GM19395 (cell line): ENCODE results near the gene WDR27.

Experiments used
- ATAC-seq: cut with Tn5 transposase; IDR thresholded peaks from one replicate; pipeline ENCODE4 v1.9.1; 2021; ENCODE audit warnings: mild to moderate bottlenecking, moderate library complexity; ENCODE audit not compliant: unreplicated experiment

Gene WDR27

GRCh38 chr6:169641461-169642085 lies 60.3 kb downstream of the WDR27 start:
- ATAC-seq = no peak

- no peak for ATAC-seq
Observed at GRCh38 chr6:169640983-169641382, 60.8 kb downstream of the WDR27 start.

GRCh38 chr6:169640351-169640852 lies 61.4 kb downstream of the WDR27 start:
- ATAC-seq = no peak

- ATAC-seq = no peak
Observed at GRCh38 chr6:169639653-169640278, 62.1 kb downstream of the WDR27 start.

- ATAC-seq = no peak
Observed at GRCh38 chr6:169638915-169639314, 62.9 kb downstream of the WDR27 start.

GRCh38 chr6:169638388-169638787 lies 63.4 kb downstream of the WDR27 start:
- no peak for ATAC-seq

- ATAC-seq = no peak
Observed at GRCh38 chr6:169635345-169635744, 66.5 kb downstream of the WDR27 start.

GRCh38 chr6:169632841-169633240 lies 69.0 kb downstream of the WDR27 start:
- ATAC-seq = no peak

GRCh38 chr6:169629256-169629655 lies 72.6 kb downstream of the WDR27 start:
- ATAC-seq = no peak

- no peak for ATAC-seq
Observed at GRCh38 chr6:169627736-169628607, 73.9 kb downstream of the WDR27 start.

- no peak for ATAC-seq
Observed at GRCh38 chr6:169626649-169627048, 75.2 kb downstream of the WDR27 start.

GRCh38 chr6:169626169-169626568 lies 75.7 kb downstream of the WDR27 start:
- ATAC-seq = no peak

- no peak for ATAC-seq
Observed at GRCh38 chr6:169625376-169625775, 76.5 kb downstream of the WDR27 start.

GRCh38 chr6:169624785-169625184 lies 77.0 kb downstream of the WDR27 start:
- ATAC-seq = no peak

GRCh38 chr6:169623975-169624374 lies 77.9 kb downstream of the WDR27 start:
- no peak for ATAC-seq

GRCh38 chr6:169623343-169623742 lies 78.5 kb downstream of the WDR27 start:
- ATAC-seq = no peak

GRCh38 chr6:169622618-169623017 lies 79.2 kb downstream of the WDR27 start:
- no peak for ATAC-seq

GRCh38 chr6:169621311-169621710 lies 80.5 kb downstream of the WDR27 start:
- ATAC-seq = no peak

GRCh38 chr6:169620171-169621130 lies 81.4 kb downstream of the WDR27 start:
- no peak for ATAC-seq

- ATAC-seq = no peak
Observed at GRCh38 chr6:169619650-169620049, 82.2 kb downstream of the WDR27 start.
